Lung (tissue), 12 donors: ENCODE results near the gene HOXA6. TPM values are rescaled to one million over a fixed set of nuclear protein-coding genes. Genes with fewer than 3 reads are reported as not detected.

Source experiments
- ATAC-seq: fragments of 200-7000 bp; cut with Tn5 transposase; one replicate; pipeline ENCODE4 v1.9.1; 2020; ENCODE audit warnings: moderate number of reproducible peaks; ENCODE audit not compliant: insufficient read depth, low FRiP score
- DNase-seq, 3 donors: peaks; one replicate each; pipeline ENCODE4 v3.0.0-alpha.2; 2013 to 2017
- H3K27ac ChIP-seq, 2 donors: one replicate each; pipeline ENCODE4 v1.5.1; 2013; ENCODE audit warnings: mild to moderate bottlenecking in 2 of 2, moderate library complexity in 2 of 2, control low read depth in 1 of 2, inconsistent platforms in 1 of 2, low read depth in 1 of 2, low read length in 1 of 2
- H3K27me3 ChIP-seq, 3 donors: one replicate each; pipeline ENCODE4 v1.5.1; 2013; ENCODE audit warnings: low read length in 2 of 3; ENCODE audit not compliant: control insufficient read depth in 3 of 3, insufficient read depth in 3 of 3
- H3K36me3 ChIP-seq, 4 donors: one replicate each; pipeline ENCODE4 v1.5.1; 2013; ENCODE audit warnings: low read length in 4 of 4, mild to moderate bottlenecking in 1 of 4, moderate library complexity in 1 of 4; ENCODE audit not compliant: control insufficient read depth in 4 of 4, insufficient read depth in 4 of 4
- H3K4me1 ChIP-seq, 5 donors: one replicate each; pipeline ENCODE4 v1.5.1; 2013; ENCODE audit warnings: low read length in 5 of 5, mild to moderate bottlenecking in 2 of 5, moderate library complexity in 1 of 5; ENCODE audit not compliant: control insufficient read depth in 5 of 5, insufficient read depth in 5 of 5
- H3K4me3 ChIP-seq: one replicate; pipeline ENCODE4 v1.5.1; 2013; ENCODE audit warnings: mild to moderate bottlenecking, control low read depth, moderate library complexity
- H3K9ac ChIP-seq, 2 donors: one replicate each; pipeline ENCODE4 v1.5.1; 2013; ENCODE audit warnings: low read length in 2 of 2, control low read depth in 1 of 2; ENCODE audit not compliant: insufficient read depth in 1 of 2
- H3K9me3 ChIP-seq, 4 donors: one replicate each; pipeline ENCODE4 v1.5.1; 2013; ENCODE audit warnings: low read length in 3 of 4, mild to moderate bottlenecking in 1 of 4, moderate library complexity in 1 of 4; ENCODE audit not compliant: control insufficient read depth in 4 of 4, insufficient read depth in 3 of 4
- CTCF ChIP-seq: IDR thresholded peaks from 2 replicates; pipeline ENCODE4 v1.5.1; 2012; ENCODE audit warnings: mild to moderate bottlenecking; ENCODE audit errors: control extremely low read depth, extremely low read depth
- WGBS, 2 donors: extraction: QIAGEN DNeasy Blood & Tissue Kit; methylation state at CpG; one replicate each; pipeline ENCODE4 v1.1.7; 2013; 5-methylcytosine and 5-hydroxymethylcytosine counted together
- polyA plus RNA-seq, 2 donors: library from polyadenylated mRNA; stranded (reverse); fragments of 200-250 nt; gene quantifications; one replicate each; pipeline ENCODE4 v1.2.1, GENCODE V29; 2013
- total RNA-seq, 2 donors: library from RNA; depleted of rRNA in 1 of 2; stranded (reverse); fragments of >200 nt in 1 of 2; gene quantifications; one replicate each; pipeline ENCODE4 v1.2.1, GENCODE V29; 2014 to 2021
- donor health status: control.
- donor health status: control.
- donor health status: Bipolar disorder and iron deficiency.
- donor health status: healthy.
- donor health status: DM: yes; HTN: yes; CAD: no.

The HOXA6 gene
- total and polyA plus RNA-seq, 4 donors, result 0.49 to 7.7 (median 2.8) TPM

- Histone ChIP-seq H3K27me3 (peaks cover 0 to 42% (median 13%) of the 10 kb centered on the region in 3 donors), H3K27ac (peak overlapping the region in 1 of 2 donors; percentile 84), H3K36me3 (peaks cover 0 to 45% (median 7%) of the 10 kb centered on the region in 4 donors), H3K4me1 (peaks cover 0 to 51% (median 0%) of the 10 kb centered on the region in 5 donors), H3K9ac (peak overlapping the region; percentile 97 to 100), H3K4me3 (peak overlapping the region; percentile 89), H3K9me3 (peaks cover 0 to 2% (median 0%) of the 10 kb centered on the region in 4 donors)
- DNase-seq, result peak in 1 of 3 donors; percentile 44
- TF ChIP-seq CTCF, result no peak
- no peak for ATAC-seq
- WGBS, 2 donors, result 28 to 49% methylated on average over 22 to 29 of the region's 29 CpGs
Measured at GRCh38 chr7:27142580-27143022, 5.0 kb downstream of the HOXA6 start.

GRCh38 chr7:27141923-27142579 lies 5.5 kb downstream of the HOXA6 start:
- 33 to 64% methylated on average over 30 of the region's 30 CpGs for WGBS, 2 donors
- DNase-seq, result peak; percentile 61 to 74 (median 62)
- H3K9ac ChIP-seq, result peak overlapping the region; percentile 97 to 100
- H3K9me3 ChIP-seq, result peaks cover 0 to 2% (median 0%) of the 10 kb centered on the region in 4 donors
- peaks cover 0 to 53% (median 0%) of the 10 kb centered on the region in 5 donors for H3K4me1 ChIP-seq
- TF ChIP-seq CTCF, result no peak
- H3K27me3 ChIP-seq, result peaks cover 0 to 44% (median 11%) of the 10 kb centered on the region in 3 donors
- ATAC-seq, result no peak
- peak overlapping the region; percentile 89 for H3K4me3 ChIP-seq
- H3K36me3 ChIP-seq, result peaks cover 0 to 45% (median 7%) of the 10 kb centered on the region in 4 donors
- peak overlapping the region in 1 of 2 donors; percentile 84 for H3K27ac ChIP-seq

- Histone ChIP-seq H3K27ac (peak overlapping the region in 1 of 2 donors; percentile 84), H3K9ac (peak overlapping the region; percentile 97 to 100), H3K9me3 (peaks cover 0 to 2% (median 0%) of the 10 kb centered on the region in 4 donors), H3K4me1 (peaks cover 0 to 52% (median 0%) of the 10 kb centered on the region in 5 donors), H3K36me3 (peaks cover 0 to 45% (median 7%) of the 10 kb centered on the region in 4 donors), H3K4me3 (peak overlapping the region; percentile 89), H3K27me3 (peaks cover 0 to 42% (median 7%) of the 10 kb centered on the region in 3 donors)
- DNase-seq, result peak; percentile 40 to 80 (median 73)
- 49 to 68% methylated on average over 18 of the region's 18 CpGs for WGBS, 2 donors
- TF ChIP-seq CTCF, result no peak
- no peak for ATAC-seq
Measured at GRCh38 chr7:27141137-27141922, 6.2 kb downstream of the HOXA6 start.
